K562 (cell line): Measurements from ENCODE around the gene SCN4B. TPM values are rescaled to one million over a fixed set of nuclear protein-coding genes. Genes with fewer than 3 reads are reported as not detected.

ENCODE experiments used
- ATAC-seq: fragments of 200-7000 bp; cut with Tn5 transposase; 3 replicates; pipeline ENCODE4 v1.9.1; 2020; ENCODE audit warnings: moderate library complexity
- BruUV-seq: library from RNA; stranded (reverse); fragments of 400-500 nt; replicated peaks from 2 replicates; lab custom pipeline; 2021; lab: Mats Ljungman, UMichigan
- CTCF ChIA-PET: fragments of 300-600 bp; formaldehyde crosslinking; extraction: SDS; loops from one replicate; lab custom pipeline; 2021; ENCODE audit warnings: low intra/inter-chr PET ratio; lab: Yijun Ruan, JAX
- POLR2A ChIA-PET: fragments of 300-600, 350-650 bp; sonication (Branson Sonifier 250); formaldehyde crosslinking; extraction: SDS; loops from one replicate; lab custom pipeline; 2021; ENCODE audit warnings: antibody characterized with exemption, inconsistent platforms; lab: Yijun Ruan, JAX
- DNase-seq, 4 experiments: peaks; one replicate each; pipeline versions ENCODE4 v3.0.0 to v3.0.0-alpha.2; 2011 to 2018; ENCODE audit warnings: low spot score in 3 of 4, mixed read lengths in 3 of 4; ENCODE audit errors: extremely low read depth in 1 of 4
- FAIRE-seq: peaks from 2 replicates; lab custom pipeline; 2011; peaks lifted over from hg19 to GRCh38; lab: Jason Lieb, UNC
- H2AFZ ChIP-seq: 2 replicates; pipeline ENCODE4 v1.6.0; 2011; ENCODE audit warnings: low read depth, low read length, control low read depth, inconsistent platforms
- H3K27ac ChIP-seq: fragments of 200-600 bp; 3 replicates; pipeline ENCODE4 v1.8.0; 2011; ENCODE audit warnings: low read depth, mild to moderate bottlenecking, control low read depth, inconsistent platforms, low read length, moderate library complexity, mixed read lengths; ENCODE audit errors: extremely low read depth
- H3K27me3 ChIP-seq, 2 experiments: fragments of 300-600 bp in 1 of 2; 2 replicates in 1 of 2; 3 replicates in 1 of 2; pipeline versions ENCODE4 v1.6.0 to v1.8.0; 2011; ENCODE audit warnings: inconsistent platforms in 2 of 2, low read length in 2 of 2, mild to moderate bottlenecking in 1 of 2, mixed read lengths in 1 of 2, moderate library complexity in 1 of 2; ENCODE audit not compliant: control insufficient read depth in 2 of 2, insufficient read depth in 2 of 2
- H3K36me3 ChIP-seq: fragments of 300-600 bp; 3 replicates; pipeline ENCODE4 v1.8.0; 2011; ENCODE audit warnings: mild to moderate bottlenecking, low read length, inconsistent platforms; ENCODE audit not compliant: control insufficient read depth, insufficient read depth
- H3K4me1 ChIP-seq, 2 experiments: fragments of 200-600 bp in 1 of 2; replicated peaks in 1 of 2; 2 replicates in 1 of 2; 3 replicates in 1 of 2; pipeline versions ENCODE4 v1.5.1 to v1.8.0; 2011; ENCODE audit warnings: inconsistent platforms in 2 of 2, low read length in 2 of 2, mild to moderate bottlenecking in 1 of 2, mixed read lengths in 1 of 2, moderate library complexity in 1 of 2; ENCODE audit not compliant: control insufficient read depth in 2 of 2, insufficient read depth in 2 of 2
- H3K4me2 ChIP-seq: 2 replicates; pipeline ENCODE4 v1.6.1; 2011; ENCODE audit warnings: low read length, control low read depth, inconsistent platforms, mixed read lengths; ENCODE audit not compliant: insufficient read depth
- H3K4me3 ChIP-seq: fragments of 200-600 bp; sonication (generic), shearing (Covaris generic); 2 replicates; pipeline ENCODE4 v1.5.1; 2016; ENCODE audit warnings: control low read depth, inconsistent platforms
- H3K79me2 ChIP-seq: fragments of 200-600 bp; 3 replicates; pipeline ENCODE4 v1.8.0; 2011; ENCODE audit warnings: low read length, inconsistent platforms; ENCODE audit not compliant: control insufficient read depth, insufficient read depth
- H3K9ac ChIP-seq, 2 experiments: 2 replicates each; pipeline versions ENCODE4 v1.6.0 to v1.6.1; 2011; ENCODE audit warnings: low read depth in 2 of 2, low read length in 2 of 2, control low read depth in 1 of 2, inconsistent platforms in 1 of 2, mild to moderate bottlenecking in 1 of 2, mixed read lengths in 1 of 2; ENCODE audit not compliant: insufficient read depth in 1 of 2
- H3K9me1 ChIP-seq: one replicate; pipeline ENCODE4 v1.6.0; 2011; ENCODE audit warnings: inconsistent platforms, mild to moderate bottlenecking, low read length, moderate library complexity; ENCODE audit not compliant: control insufficient read depth, insufficient read depth
- H3K9me3 ChIP-seq: replicated peaks from 2 replicates; pipeline ENCODE4 v1.5.1; 2011; ENCODE audit warnings: low read depth, low read length, inconsistent platforms; ENCODE audit not compliant: control insufficient read depth, insufficient read depth
- H4K20me1 ChIP-seq: replicated peaks from 2 replicates; pipeline ENCODE4 v1.6.1; 2011; ENCODE audit warnings: low read length, inconsistent platforms, mixed read lengths; ENCODE audit not compliant: control insufficient read depth, insufficient read depth
- ETS2 ChIP-seq: IDR thresholded peaks from 2 replicates; pipeline ENCODE4 v1.6.1; 2016; ENCODE audit warnings: borderline replicate concordance, missing genetic modification characterization, mild to moderate bottlenecking, moderate library complexity, missing compliant biosample characterization; ENCODE audit not compliant: poor library complexity, severe bottlenecking
- FOXP1 ChIP-seq: sonication (generic); formaldehyde crosslinking; IDR thresholded peaks from 2 replicates; pipeline ENCODE4 v1.8.0; 2022; ENCODE audit warnings: mild to moderate bottlenecking, missing genetic modification reagents
- MAFK ChIP-seq: IDR thresholded peaks from 2 replicates; pipeline ENCODE4 v1.6.1; 2011; ENCODE audit warnings: low read length, improper control_type of control experiment
- NFIC ChIP-seq: fragments of 450-650 bp; IDR thresholded peaks from 2 replicates; pipeline ENCODE4 v1.6.1; 2017; ENCODE audit warnings: mild to moderate bottlenecking, inconsistent platforms
- NR4A1 ChIP-seq, 2 experiments: fragments of 250-450 bp in 1 of 2; fragments of 450-650 bp in 1 of 2; sonication (Bioruptor Pico) in 1 of 2; IDR thresholded peaks; 2 replicates each; pipeline versions ENCODE4 v1.4.0 to v1.6.1; 2016 to 2020; ENCODE audit warnings: mild to moderate bottlenecking in 2 of 2, missing compliant biosample characterization in 1 of 2, missing genetic modification characterization in 1 of 2, moderate library complexity in 1 of 2
- PTRF ChIP-seq: fragments of 450-650 bp; IDR thresholded peaks from 2 replicates; pipeline ENCODE4 v1.6.1; 2016; ENCODE audit warnings: mild to moderate bottlenecking, missing genetic modification characterization, missing compliant biosample characterization
- RBM14 ChIP-seq: fragments of 200-400 bp; formaldehyde crosslinking; IDR thresholded peaks from 2 replicates; pipeline ENCODE4 v1.6.1; 2018; ENCODE audit warnings: low read depth, mild to moderate bottlenecking, low read length, moderate library complexity, borderline replicate concordance; ENCODE audit not compliant: insufficient read depth
- SIN3A ChIP-seq, 2 experiments: fragments of 150-350 bp in 1 of 2; IDR thresholded peaks; 2 replicates each; pipeline ENCODE4 v1.6.1; 2011 to 2016; ENCODE audit warnings: borderline replicate concordance in 2 of 2, low read depth in 2 of 2, low read length in 2 of 2, mild to moderate bottlenecking in 2 of 2, moderate library complexity in 2 of 2; ENCODE audit not compliant: control insufficient read depth in 1 of 2
- SNIP1 ChIP-seq: fragments of 450-650 bp; IDR thresholded peaks from 2 replicates; pipeline ENCODE4 v1.7.1; 2017; ENCODE audit warnings: low read depth, mild to moderate bottlenecking
- ZNF165 ChIP-seq: fragments of 250-450 bp; sonication (Bioruptor Pico); IDR thresholded peaks from 2 replicates; pipeline ENCODE4 v1.4.0; 2020; ENCODE audit warnings: borderline replicate concordance
- ZNF316 ChIP-seq: fragments of 450-650 bp; IDR thresholded peaks from 2 replicates; pipeline ENCODE4 v1.6.1; 2016
- WGBS: fragments of 100-300 bp; shearing (Covaris generic); methylation state at CpG from one replicate; pipeline ENCODE4 v1.1.6; 2016; ENCODE audit warnings: low coverage, mixed read lengths; ENCODE audit not compliant: insufficient coverage; ENCODE audit errors: missing lambda C conversion rate; 5-methylcytosine and 5-hydroxymethylcytosine counted together
- in situ Hi-C: fragments of 300-500 bp; cut with MboI; formaldehyde crosslinking; loops from 4 replicates; pipeline ENCODE4 v1.15.0; 2018; ENCODE audit warnings: inconsistent platforms, mixed read lengths
- intact Hi-C: fragments of 100-400 bp; cut with micrococcal nuclease; formaldehyde crosslinking; loops from 2 replicates; pipeline ENCODE4 v1.14.2; 2022
- polyA plus RNA-seq, 8 experiments: library from polyadenylated mRNA; depleted of rRNA in 4 of 8; stranded (reverse) in 5 of 8; unstranded in 3 of 8; fragments of >200 nt; fragmentation: Nextera tagmentation in 2 of 8; fragmentation: Illumina TruSeq in 1 of 8; extraction: Ambion mirVana in 2 of 8; extraction: Trizol in 1 of 8; gene quantifications; 2 replicates each; pipeline versions ENCODE4 v1.2.1 to v1.2.3, GENCODE V29; 2011 to 2014; ENCODE audit warnings: inconsistent platforms in 1 of 8, missing spikeins in 1 of 8
- total RNA-seq, 7 experiments: library from RNA; depleted of rRNA in 6 of 7; stranded (reverse); fragments of >200 nt in 6 of 7; fragmentation: Illumina TruSeq in 2 of 7; extraction: Trizol in 2 of 7; gene quantifications; 2 replicates each; pipeline versions ENCODE4 v1.2.1 to v1.2.3, GENCODE V29; 2011 to 2021; ENCODE audit warnings: low replicate concordance in 1 of 7
- TF ChIP-seq, protein P1 (sequence below): sonication (generic); formaldehyde crosslinking; IDR thresholded peaks from 2 replicates; pipeline ENCODE4 v1.8.1; 2023; ENCODE audit warnings: mild to moderate bottlenecking, missing genetic modification reagents

SCN4B gene
- total and polyA plus RNA-seq, 9 of the 15 experiments (the other 6 are each of a cell fraction or from before 2014, with no cell fraction given), result 0.03 TPM; not detected in 8

DNA sequence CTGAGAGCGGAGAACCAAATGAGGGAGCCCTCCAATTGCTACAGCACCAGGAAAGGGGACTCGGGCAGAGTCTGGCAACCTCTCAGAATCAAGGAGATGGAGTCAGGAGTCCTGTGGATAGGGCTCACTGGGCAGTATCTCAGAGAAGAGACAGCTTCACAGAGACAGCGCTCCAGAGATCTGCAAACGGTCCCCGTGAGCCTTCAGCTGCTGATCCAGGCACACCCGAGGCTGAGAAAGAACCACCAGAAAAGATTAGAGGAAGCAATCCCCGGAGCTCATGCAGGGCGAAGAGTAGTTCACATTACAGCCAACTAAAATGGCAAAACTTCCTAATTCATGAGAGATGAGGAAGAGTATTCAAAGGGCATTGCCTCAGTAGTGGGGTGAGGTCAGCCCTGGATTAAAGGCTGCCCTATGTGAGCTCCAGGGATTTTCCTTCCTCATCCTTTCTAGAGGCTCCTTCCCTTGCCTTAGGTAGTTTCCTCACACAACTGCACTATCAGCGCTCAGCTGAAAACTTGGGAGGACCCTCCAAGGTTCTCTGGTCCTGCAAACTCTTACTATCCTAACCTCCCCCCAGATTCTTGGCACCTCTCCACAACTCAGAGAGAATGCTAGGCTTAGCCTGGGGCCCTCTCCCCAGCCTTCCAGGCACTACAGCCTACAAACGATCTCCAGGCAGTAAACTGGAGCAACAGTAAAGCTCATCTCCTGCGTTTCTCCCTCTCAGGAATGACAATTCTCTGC is 23.7 kb downstream of the SCN4B start:
- no peaks in the 10 kb centered on the region for H3K9me3 ChIP-seq

DNA sequence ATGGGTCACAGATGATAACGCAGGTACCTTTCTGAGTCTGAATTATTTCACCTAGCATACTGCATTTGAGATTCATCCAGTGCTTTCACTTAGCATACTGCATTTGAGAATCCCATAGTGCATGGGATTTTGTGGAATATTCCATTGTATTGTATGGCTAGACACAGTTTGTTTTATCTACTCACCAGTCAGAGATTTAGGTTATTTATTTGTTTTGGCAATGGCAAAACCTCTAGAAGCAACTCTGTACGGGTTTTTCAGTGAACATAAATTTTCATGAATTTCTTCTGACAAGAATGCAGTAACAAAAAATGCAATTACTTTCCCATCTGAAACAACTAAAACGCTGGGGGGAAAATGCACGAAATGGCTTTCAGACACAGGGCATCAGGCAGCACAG is 24.3 kb downstream of the SCN4B start:
- H3K4me3 ChIP-seq, result no peak overlapping the region
- POLR2A ChIA-PET, result interaction anchor here (0.8 to 1.1 kb wide), 2 partner anchors 14 to 325 kb away, joined by 3 read pairs; no protein-coding TSS in a partner anchor
- peaks cover 2 to 10% of the 10 kb centered on the region in 2 experiments; a peak in 1 of 5 replicates for H3K27me3 ChIP-seq
- intact Hi-C loops, result loop anchor here (5.0 kb wide), 1 partner anchor 61 kb away; no protein-coding TSS in a partner anchor
- WGBS, result 17% methylated on average over 4 of the region's 4 CpGs
- no peaks in the 10 kb centered on the region for H3K9me3 ChIP-seq
- no peak overlapping the region for H3K4me2 ChIP-seq
- H3K9me1 ChIP-seq, result no peaks in the 10 kb centered on the region
- H3K27ac ChIP-seq, result no peak overlapping the region
- no peaks in the 10 kb centered on the region for H3K4me1 ChIP-seq
- H2AFZ ChIP-seq, result no peak overlapping the region
- TF ChIP-seq ETS2 (tag) (no peak), FOXP1 (CRISPR knock-in tag) (no peak), PTRF (tag) (no peak), RBM14 (no peak), ZNF165 (CRISPR knock-in tag) (no peak), SIN3A (IDR thresholded peaks at IDR 0.05; ENCODE audit: borderline replicate concordance in 2 of 2, control insufficient read depth in 1 of 2, low read depth in 2 of 2, low read length in 2 of 2) (no peak), NR4A1 (CRISPR knock-in tag; IDR thresholded peaks at IDR 0.05) (no peak), NR4A1 (tag; IDR thresholded peaks at IDR 0.05) (no peak), MAFK (no peak), SNIP1 (no peak)
- TF ChIP-seq, protein P1, sequence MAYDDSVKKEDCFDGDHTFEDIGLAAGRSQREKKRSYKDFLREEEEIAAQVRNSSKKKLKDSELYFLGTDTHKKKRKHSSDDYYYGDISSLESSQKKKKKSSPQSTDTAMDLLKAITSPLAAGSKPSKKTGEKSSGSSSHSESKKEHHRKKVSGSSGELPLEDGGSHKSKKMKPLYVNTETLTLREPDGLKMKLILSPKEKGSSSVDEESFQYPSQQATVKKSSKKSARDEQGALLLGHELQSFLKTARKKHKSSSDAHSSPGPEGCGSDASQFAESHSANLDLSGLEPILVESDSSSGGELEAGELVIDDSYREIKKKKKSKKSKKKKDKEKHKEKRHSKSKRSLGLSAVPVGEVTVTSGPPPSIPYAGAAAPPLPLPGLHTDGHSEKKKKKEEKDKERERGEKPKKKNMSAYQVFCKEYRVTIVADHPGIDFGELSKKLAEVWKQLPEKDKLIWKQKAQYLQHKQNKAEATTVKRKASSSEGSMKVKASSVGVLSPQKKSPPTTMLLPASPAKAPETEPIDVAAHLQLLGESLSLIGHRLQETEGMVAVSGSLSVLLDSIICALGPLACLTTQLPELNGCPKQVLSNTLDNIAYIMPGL (CRISPR knock-in tag), result no peak
- TF ChIP-seq, all 486 proteins: peak for 0
- FAIRE-seq (no peak), ATAC-seq (no peak), DNase-seq (no peak)
- Histone ChIP-seq H4K20me1 (no peaks in the 10 kb centered on the region), H3K79me2 (no peaks in the 10 kb centered on the region), H3K36me3 (no peaks in the 10 kb centered on the region), H3K9ac (no peak overlapping the region)
- CTCF ChIA-PET, result no interaction called here
- BruUV-seq, result no TSS peak
- in situ Hi-C loops, result no loop called here

More for the DNA sequence above, 23.7 kb downstream of the SCN4B start:
- Histone ChIP-seq H3K27me3 (peaks cover 2 to 15% of the 10 kb centered on the region in 2 experiments; a peak in 1 of 5 replicates), H3K4me3 (no peak overlapping the region), H3K36me3 (no peaks in the 10 kb centered on the region), H3K4me2 (no peak overlapping the region), H3K9me1 (peaks cover 3% of the 10 kb centered on the region), H3K4me1 (no peaks in the 10 kb centered on the region), H3K9ac (no peak overlapping the region), H4K20me1 (no peaks in the 10 kb centered on the region), H3K79me2 (no peaks in the 10 kb centered on the region), H2AFZ (no peak overlapping the region), H3K27ac (no peak overlapping the region)
- CTCF ChIA-PET, result no interaction called here
- POLR2A ChIA-PET, result interaction anchor here (0.6 to 1.2 kb wide), 6 partner anchors 14 to 472 kb away, joined by 3 read pairs; no protein-coding TSS in a partner anchor
- 21% methylated on average over 11 of the region's 11 CpGs for WGBS
- no peak for FAIRE-seq
- intact Hi-C loops, result loop anchor here (5.0 kb wide), 1 partner anchor 62 kb away; no protein-coding TSS in a partner anchor
- TF ChIP-seq ZNF316 (no peak), NFIC (peak; percentile 28; the same call in 1 of the 2 replicates)
- ATAC-seq, result no peak
- no TSS peak for BruUV-seq
- in situ Hi-C loops, result no loop called here
- no peak for DNase-seq
